ENCODE data around the gene AGBL4. TPM values are rescaled to one million over a fixed set of nuclear protein-coding genes. Genes with fewer than 3 reads are reported as not detected.

The AGBL4 gene
- total RNA-seq, 4 donors from 2014 or later, result not detected

GRCh38 chr1:48665708-48666407 is 1357.9 kb downstream of the AGBL4 start:
- in situ Hi-C loops (cut with MboI; ENCODE audit: low sequenced_read_pairs in 4 of 4), result no loop called here
- H3K9me3 ChIP-seq, result no peaks in the 10 kb centered on the region
- H3K36me3 ChIP-seq, result no peaks in the 10 kb centered on the region
- ATAC-seq, result no peak
- peaks cover 14% of the 10 kb centered on the region in 2 donors for H3K4me1 ChIP-seq
- H3K4me3 ChIP-seq, result no peak overlapping the region
- H3K27me3 ChIP-seq, result peaks cover 0 to 3% (median 0%) of the 10 kb centered on the region in 3 donors
- no peak for DNase-seq
- intact Hi-C loops (cut with DNase I; ENCODE audit: low total_unique reads), result loop anchor here (10.0 kb wide), 1 partner anchor 641 kb away; no protein-coding TSS in a partner anchor
- no peak overlapping the region for H3K27ac ChIP-seq
- no peak for TF ChIP-seq POLR2A (IDR thresholded peaks at IDR 0.05)
- TF ChIP-seq, protein P1, sequence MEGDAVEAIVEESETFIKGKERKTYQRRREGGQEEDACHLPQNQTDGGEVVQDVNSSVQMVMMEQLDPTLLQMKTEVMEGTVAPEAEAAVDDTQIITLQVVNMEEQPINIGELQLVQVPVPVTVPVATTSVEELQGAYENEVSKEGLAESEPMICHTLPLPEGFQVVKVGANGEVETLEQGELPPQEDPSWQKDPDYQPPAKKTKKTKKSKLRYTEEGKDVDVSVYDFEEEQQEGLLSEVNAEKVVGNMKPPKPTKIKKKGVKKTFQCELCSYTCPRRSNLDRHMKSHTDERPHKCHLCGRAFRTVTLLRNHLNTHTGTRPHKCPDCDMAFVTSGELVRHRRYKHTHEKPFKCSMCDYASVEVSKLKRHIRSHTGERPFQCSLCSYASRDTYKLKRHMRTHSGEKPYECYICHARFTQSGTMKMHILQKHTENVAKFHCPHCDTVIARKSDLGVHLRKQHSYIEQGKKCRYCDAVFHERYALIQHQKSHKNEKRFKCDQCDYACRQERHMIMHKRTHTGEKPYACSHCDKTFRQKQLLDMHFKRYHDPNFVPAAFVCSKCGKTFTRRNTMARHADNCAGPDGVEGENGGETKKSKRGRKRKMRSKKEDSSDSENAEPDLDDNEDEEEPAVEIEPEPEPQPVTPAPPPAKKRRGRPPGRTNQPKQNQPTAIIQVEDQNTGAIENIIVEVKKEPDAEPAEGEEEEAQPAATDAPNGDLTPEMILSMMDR (IDR thresholded peaks at IDR 0.05 in 4 of 5, conservative IDR thresholded peaks at IDR 0.05 in 1 of 5), result no peak

GRCh38 chr1:48661726-48662463 is 1361.9 kb downstream of the AGBL4 start:
- Histone ChIP-seq H3K4me1 (peaks cover 14% of the 10 kb centered on the region in 2 donors), H3K27ac (peak overlapping the region; percentile 45 to 80 (median 74)), H3K27me3 (no peaks in the 10 kb centered on the region), H3K4me3 (no peak overlapping the region), H3K9me3 (no peaks in the 10 kb centered on the region), H3K36me3 (no peaks in the 10 kb centered on the region)
- TF ChIP-seq, protein P1 (IDR thresholded peaks at IDR 0.05 in 4 of 5, conservative IDR thresholded peaks at IDR 0.05 in 1 of 5), result no peak
- TF ChIP-seq POLR2A (IDR thresholded peaks at IDR 0.05), result no peak
- DNase-seq (peak; percentile 72 to 76), ATAC-seq (peak; percentile 95 to 100)
- intact Hi-C loops (cut with DNase I; ENCODE audit: low total_unique reads) (loop anchor here (5.0 to 10.0 kb wide), 2 partner anchors 90 to 637 kb away; no protein-coding TSS in a partner anchor), in situ Hi-C loops (cut with MboI; ENCODE audit: low sequenced_read_pairs in 4 of 4) (no loop called here)

DNA sequence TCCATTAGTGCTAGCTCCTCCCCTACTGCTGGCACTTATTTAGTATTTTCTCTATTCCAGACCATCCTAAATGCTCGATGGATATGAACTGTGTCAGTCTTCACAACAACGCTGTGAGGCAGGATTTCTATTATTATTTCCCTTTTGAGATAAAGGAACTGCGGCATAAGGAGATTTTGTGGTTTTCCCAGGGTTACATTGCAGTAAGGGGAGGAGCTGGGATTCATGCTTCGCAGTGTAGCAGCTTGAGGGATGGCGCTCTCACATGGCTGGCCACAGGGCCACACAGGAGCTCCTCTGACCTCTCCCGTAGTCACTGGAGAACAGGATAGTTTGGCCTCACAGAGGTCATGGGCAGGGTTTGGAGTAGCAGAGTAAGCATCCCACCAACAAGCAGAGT is 1364.0 kb downstream of the AGBL4 start:
- H3K27me3 ChIP-seq, result no peaks in the 10 kb centered on the region
- no peak overlapping the region for H3K4me3 ChIP-seq
- ATAC-seq (no peak), DNase-seq (no peak)
- H3K9me3 ChIP-seq, result no peaks in the 10 kb centered on the region
- H3K27ac ChIP-seq, result no peak overlapping the region
- H3K36me3 ChIP-seq, result no peaks in the 10 kb centered on the region
- no peak for TF ChIP-seq POLR2A (IDR thresholded peaks at IDR 0.05)
- TF ChIP-seq, protein P1 (IDR thresholded peaks at IDR 0.05 in 4 of 5, conservative IDR thresholded peaks at IDR 0.05 in 1 of 5), result no peak
- intact Hi-C loops (cut with DNase I; ENCODE audit: low total_unique reads) (loop anchor here (5.0 to 10.0 kb wide), 2 partner anchors 88 to 635 kb away; no protein-coding TSS in a partner anchor), in situ Hi-C loops (cut with MboI; ENCODE audit: low sequenced_read_pairs in 4 of 4) (no loop called here)
- peaks cover 14% of the 10 kb centered on the region in 2 donors for H3K4me1 ChIP-seq

- in situ Hi-C loops (cut with MboI; ENCODE audit: low sequenced_read_pairs in 4 of 4), result no loop called here
- no peak for ATAC-seq
- Histone ChIP-seq H3K27me3 (no peaks in the 10 kb centered on the region), H3K4me1 (peaks cover 7 to 8% of the 10 kb centered on the region in 2 donors), H3K27ac (no peak overlapping the region), H3K36me3 (no peaks in the 10 kb centered on the region), H3K9me3 (no peaks in the 10 kb centered on the region), H3K4me3 (no peak overlapping the region)
- TF ChIP-seq POLR2A (IDR thresholded peaks at IDR 0.05), result no peak
- DNase-seq, result no peak
- intact Hi-C loops (cut with DNase I; ENCODE audit: low total_unique reads), result no loop called here
Measured at GRCh38 chr1:48657413-48657812, 1366.3 kb downstream of the AGBL4 start.

DNA sequence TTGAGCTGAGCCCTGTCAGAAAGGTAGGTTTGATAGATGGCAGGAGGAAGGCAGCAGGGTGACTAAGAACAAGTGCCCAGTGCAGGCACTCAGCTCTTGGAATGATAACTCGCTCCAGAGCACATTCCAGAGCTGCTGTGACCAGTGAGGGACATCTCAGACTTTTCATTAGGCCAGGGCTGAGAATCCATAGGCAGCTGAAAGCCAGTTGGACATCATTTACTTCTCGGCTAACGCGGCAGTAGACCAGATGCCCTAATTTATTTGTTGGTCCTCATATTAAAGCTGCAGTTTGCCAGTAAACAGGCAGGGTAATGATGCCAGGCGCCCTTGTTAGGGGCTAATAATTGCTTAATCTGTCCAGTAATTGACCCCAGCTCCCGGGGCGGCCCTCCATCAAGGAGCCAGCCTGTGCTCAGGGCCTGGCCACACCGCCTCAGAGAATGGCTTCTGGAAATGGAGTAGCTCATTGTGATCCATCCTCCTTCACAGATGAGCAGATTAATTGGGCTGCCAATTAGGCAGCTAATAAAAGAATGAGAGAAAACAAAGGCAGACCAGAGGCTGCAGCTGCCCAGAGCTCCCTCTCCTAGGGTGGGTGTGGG is 1369.0 kb downstream of the AGBL4 start:
- TF ChIP-seq POLR2A (IDR thresholded peaks at IDR 0.05), result no peak
- TF ChIP-seq, protein P1 (IDR thresholded peaks at IDR 0.05 in 4 of 5, conservative IDR thresholded peaks at IDR 0.05 in 1 of 5), result no peak
- no peak for DNase-seq
- in situ Hi-C loops (cut with MboI; ENCODE audit: low sequenced_read_pairs in 4 of 4), result no loop called here
- intact Hi-C loops (cut with DNase I; ENCODE audit: low total_unique reads), result no loop called here
- H3K36me3 ChIP-seq, result no peaks in the 10 kb centered on the region
- peak in 1 of 2 donors; percentile 48 for ATAC-seq
- no peaks in the 10 kb centered on the region for H3K9me3 ChIP-seq
- H3K27ac ChIP-seq, result no peak overlapping the region
- H3K4me3 ChIP-seq, result no peak overlapping the region
- peaks cover 0 to 3% of the 10 kb centered on the region in 2 donors for H3K4me1 ChIP-seq
- H3K27me3 ChIP-seq, result no peaks in the 10 kb centered on the region
